Tibial nerve (tissue), 4 donors: ENCODE measurements around the gene NRAS. TPM values are rescaled to one million over a fixed set of nuclear protein-coding genes. Genes with fewer than 3 reads are reported as not detected.
A peak's percentile ranks its signal among the peaks of the same experiment; 100 is the strongest.

Source experiments
- DNase-seq, 2 donors: peaks; one replicate each; pipeline ENCODE4 v3.0.0-alpha.2; 2019; ENCODE audit warnings: low spot score in 2 of 2
- H3K27ac ChIP-seq, 4 donors: fragments of 200-600 bp; sonication (generic) in 3 of 4; one replicate each; pipeline ENCODE4 v1.5.1; 2017 to 2019; ENCODE audit warnings: mild to moderate bottlenecking in 1 of 4
- H3K27me3 ChIP-seq, 2 donors: fragments of 200-600 bp; sonication (generic) in 1 of 2; one replicate each; pipeline versions ENCODE4 v1.5.1 to v1.6.0; 2017 to 2019
- H3K36me3 ChIP-seq, 3 donors: fragments of 200-600 bp; sonication (generic); one replicate each; pipeline ENCODE4 v1.5.1; 2018 to 2019
- H3K4me1 ChIP-seq, 4 donors: fragments of 200-600 bp; sonication (generic) in 3 of 4; one replicate each; pipeline ENCODE4 v1.5.1; 2017 to 2019
- H3K4me3 ChIP-seq, 4 donors: fragments of 200-600 bp; sonication (generic) in 3 of 4; one replicate each; pipeline ENCODE4 v1.5.1; 2017 to 2019; ENCODE audit warnings: mild to moderate bottlenecking in 1 of 4, moderate library complexity in 1 of 4
- H3K9me3 ChIP-seq, 4 donors: fragments of 200-600 bp; sonication (generic) in 3 of 4; one replicate each; pipeline ENCODE4 v1.5.1; 2017 to 2019
- CTCF ChIP-seq, 5 experiments: fragments of 200-600 bp in 3 of 5; fragments of 450-650 bp in 2 of 5; sonication (generic) in 3 of 5; IDR thresholded peaks; one replicate each; pipeline ENCODE4 v1.5.1; 2016 to 2019; ENCODE audit warnings: antibody characterized with exemption in 5 of 5, mild to moderate bottlenecking in 3 of 5, moderate library complexity in 2 of 5
- EP300 ChIP-seq, 2 donors: sonication (generic); formaldehyde crosslinking; IDR thresholded peaks; one replicate each; pipeline ENCODE4 v1.6.1; 2017; ENCODE audit warnings: antibody characterized with exemption in 2 of 2, mild to moderate bottlenecking in 1 of 2
- POLR2A ChIP-seq, 2 donors: fragments of 450-650 bp; IDR thresholded peaks; one replicate each; pipeline ENCODE4 v1.6.1; 2017; ENCODE audit warnings: antibody characterized with exemption in 2 of 2, mild to moderate bottlenecking in 2 of 2, moderate library complexity in 2 of 2
- WGBS, 2 donors: methylation state at CpG; one replicate each; pipeline ENCODE4 v1.1.5; 2018; 5-methylcytosine and 5-hydroxymethylcytosine counted together
- total RNA-seq, 4 donors: library from RNA; depleted of rRNA; stranded (reverse); fragments of >200 nt; gene quantifications; one replicate each; pipeline ENCODE4 v1.1.0, GENCODE V29; 2016

NRAS gene
- total RNA-seq, 4 donors from 2014 or later = 16.3 to 22.8 (median 20.1) TPM

- no peak for DNase-seq
- Histone ChIP-seq H3K4me3 (no peak overlapping the region), H3K9me3 (no peaks in the 10 kb centered on the region), H3K27ac (no peak overlapping the region), H3K4me1 (peaks cover 0 to 28% (median 14%) of the 10 kb centered on the region in 4 donors), H3K27me3 (no peaks in the 10 kb centered on the region), H3K36me3 (peaks cover 3 to 66% (median 25%) of the 10 kb centered on the region in 3 donors)
- WGBS, 2 donors = 89 to 94% methylated on average over 11 of the region's 11 CpGs
- TF ChIP-seq POLR2A (IDR thresholded peaks at IDR 0.05) = no peak
- no peak for TF ChIP-seq EP300 (IDR thresholded peaks at IDR 0.05)
- no peak for TF ChIP-seq CTCF (IDR thresholded peaks at IDR 0.05)
These were observed 2.3 kb upstream of the NRAS start for GRCh38 chr1:114718661-114719423.

- peaks cover 3 to 66% (median 18%) of the 10 kb centered on the region in 3 donors for H3K36me3 ChIP-seq
- H3K27ac ChIP-seq = peak overlapping the region; percentile 92 to 94 (median 93)
- no peak for DNase-seq
- WGBS, 2 donors = 27 to 29% methylated on average over 4 of the region's 4 CpGs
- no peaks in the 10 kb centered on the region for H3K9me3 ChIP-seq
- TF ChIP-seq POLR2A (IDR thresholded peaks at IDR 0.05) (no peak), EP300 (IDR thresholded peaks at IDR 0.05) (no peak), CTCF (IDR thresholded peaks at IDR 0.05) (no peak)
- H3K27me3 ChIP-seq = no peaks in the 10 kb centered on the region
- H3K4me3 ChIP-seq = peak overlapping the region; percentile 76 to 96 (median 84)
- peaks cover 0 to 39% (median 14%) of the 10 kb centered on the region in 4 donors for H3K4me1 ChIP-seq
These were observed 643 bp downstream of the NRAS start for GRCh38 chr1:114715952-114716303.

- Histone ChIP-seq H3K9me3 (no peaks in the 10 kb centered on the region), H3K27me3 (no peaks in the 10 kb centered on the region), H3K4me1 (peaks cover 0 to 39% (median 14%) of the 10 kb centered on the region in 4 donors), H3K36me3 (peaks cover 0 to 63% (median 6%) of the 10 kb centered on the region in 3 donors), H3K27ac (no peak overlapping the region), H3K4me3 (no peak overlapping the region)
- DNase-seq = no peak
- TF ChIP-seq CTCF (IDR thresholded peaks at IDR 0.05) (no peak), EP300 (IDR thresholded peaks at IDR 0.05) (no peak), POLR2A (IDR thresholded peaks at IDR 0.05) (no peak)
- WGBS, 2 donors = 72 to 74% methylated on average over 4 of the region's 4 CpGs
These were observed 3.6 kb downstream of the NRAS start for GRCh38 chr1:114712977-114713376.

- Histone ChIP-seq H3K27me3 (no peaks in the 10 kb centered on the region), H3K36me3 (peaks cover 0 to 84% (median 6%) of the 10 kb centered on the region in 3 donors), H3K27ac (no peak overlapping the region), H3K9me3 (no peaks in the 10 kb centered on the region), H3K4me1 (peaks cover 0 to 26% (median 4%) of the 10 kb centered on the region in 4 donors), H3K4me3 (no peak overlapping the region)
- no peak for DNase-seq
- WGBS, 2 donors = 91 to 98% methylated on average over 3 of the region's 3 CpGs
- no peak for TF ChIP-seq POLR2A (IDR thresholded peaks at IDR 0.05)
- no peak for TF ChIP-seq EP300 (IDR thresholded peaks at IDR 0.05)
- TF ChIP-seq CTCF (IDR thresholded peaks at IDR 0.05) = no peak
These were observed 6.2 kb downstream of the NRAS start for GRCh38 chr1:114710360-114710759.

GRCh38 chr1:114707604-114708003, 9.0 kb downstream of the NRAS start:
- H3K27me3 ChIP-seq = no peaks in the 10 kb centered on the region
- H3K27ac ChIP-seq = no peak overlapping the region
- peaks cover 0 to 76% (median 6%) of the 10 kb centered on the region in 3 donors for H3K36me3 ChIP-seq
- H3K4me3 ChIP-seq = no peak overlapping the region
- no peak for DNase-seq
- H3K4me1 ChIP-seq = no peaks in the 10 kb centered on the region
- no peak for TF ChIP-seq POLR2A (IDR thresholded peaks at IDR 0.05)
- no peak for TF ChIP-seq EP300 (IDR thresholded peaks at IDR 0.05)
- no peak for TF ChIP-seq CTCF (IDR thresholded peaks at IDR 0.05)
- no peaks in the 10 kb centered on the region for H3K9me3 ChIP-seq
- WGBS, 2 donors = 85 to 94% methylated on average over 2 of the region's 2 CpGs
